Mucosa of gallbladder (tissue), 1 donor: ENCODE results near the gene CEP126. TPM values are rescaled to one million over a fixed set of nuclear protein-coding genes. Genes with fewer than 3 reads are reported as not detected.
A peak's percentile ranks its signal among the peaks of the same experiment; 100 is the strongest.

Experiments used
- DNase-seq: peaks from one replicate; pipeline ENCODE4 v3.0.0-alpha.2; 2020; ENCODE audit warnings: low spot score
- total RNA-seq: library from RNA; stranded (reverse); gene quantifications from one replicate; pipeline ENCODE4 v1.2.1, GENCODE V29; 2021
- donor health status: DM: no; HTN: no; CAD: no.

CEP126 gene, protein sequence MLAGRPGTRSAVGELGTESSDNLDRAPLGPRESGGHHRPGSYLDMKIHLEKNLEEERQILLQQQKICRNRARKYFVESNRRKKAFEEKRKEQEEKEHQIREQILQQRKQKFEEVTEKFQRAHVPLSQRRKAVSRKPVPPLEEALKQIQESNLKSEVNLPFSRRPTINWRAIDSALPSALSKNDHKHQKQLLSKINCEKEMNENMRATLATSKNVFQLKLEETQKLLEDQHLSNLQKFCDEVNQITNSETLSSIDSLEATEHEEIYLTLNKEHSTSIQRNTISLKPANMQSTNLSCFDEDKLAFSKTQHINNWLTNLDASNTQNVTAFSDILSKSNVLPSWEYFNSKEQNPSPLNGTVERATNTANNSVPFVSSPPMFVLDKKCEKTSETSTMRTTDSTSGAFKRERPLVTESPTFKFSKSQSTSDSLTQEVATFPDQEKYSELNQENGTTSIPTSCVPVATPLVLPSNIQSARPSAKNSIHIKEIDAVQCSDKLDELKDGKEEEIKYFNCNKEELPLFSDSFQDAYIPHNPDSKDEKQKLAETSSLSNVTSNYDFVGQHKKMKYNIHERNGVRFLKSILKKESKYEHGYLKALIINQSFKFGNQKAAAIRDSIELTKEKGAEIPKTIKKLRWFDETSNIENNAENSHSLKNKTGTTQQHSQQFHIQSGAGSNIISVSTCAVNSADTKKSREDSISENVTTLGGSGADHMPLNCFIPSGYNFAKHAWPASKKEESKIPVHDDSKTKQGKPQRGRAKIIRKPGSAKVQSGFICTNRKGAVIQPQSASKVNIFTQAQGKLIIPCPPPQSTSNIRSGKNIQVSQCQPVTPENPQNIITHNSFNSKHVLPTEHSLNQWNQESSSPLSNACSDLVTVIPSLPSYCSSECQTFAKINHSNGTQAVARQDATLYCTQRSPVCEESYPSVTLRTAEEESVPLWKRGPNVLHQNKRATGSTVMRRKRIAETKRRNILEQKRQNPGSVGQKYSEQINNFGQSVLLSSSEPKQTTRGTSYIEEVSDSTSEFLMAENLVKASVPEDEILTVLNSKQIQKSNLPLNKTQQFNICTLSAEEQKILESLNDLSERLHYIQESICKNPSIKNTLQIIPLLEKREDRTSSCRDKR
- 10.0 TPM for total RNA-seq

- peak; percentile 94 for DNase-seq
Observed at GRCh38 chr11:101914738-101915426, at the start of gene CEP126. CEP126 (plus strand) TSS chr11:101915010; CDS start chr11:101915285, 275 bp downstream.

DNA sequence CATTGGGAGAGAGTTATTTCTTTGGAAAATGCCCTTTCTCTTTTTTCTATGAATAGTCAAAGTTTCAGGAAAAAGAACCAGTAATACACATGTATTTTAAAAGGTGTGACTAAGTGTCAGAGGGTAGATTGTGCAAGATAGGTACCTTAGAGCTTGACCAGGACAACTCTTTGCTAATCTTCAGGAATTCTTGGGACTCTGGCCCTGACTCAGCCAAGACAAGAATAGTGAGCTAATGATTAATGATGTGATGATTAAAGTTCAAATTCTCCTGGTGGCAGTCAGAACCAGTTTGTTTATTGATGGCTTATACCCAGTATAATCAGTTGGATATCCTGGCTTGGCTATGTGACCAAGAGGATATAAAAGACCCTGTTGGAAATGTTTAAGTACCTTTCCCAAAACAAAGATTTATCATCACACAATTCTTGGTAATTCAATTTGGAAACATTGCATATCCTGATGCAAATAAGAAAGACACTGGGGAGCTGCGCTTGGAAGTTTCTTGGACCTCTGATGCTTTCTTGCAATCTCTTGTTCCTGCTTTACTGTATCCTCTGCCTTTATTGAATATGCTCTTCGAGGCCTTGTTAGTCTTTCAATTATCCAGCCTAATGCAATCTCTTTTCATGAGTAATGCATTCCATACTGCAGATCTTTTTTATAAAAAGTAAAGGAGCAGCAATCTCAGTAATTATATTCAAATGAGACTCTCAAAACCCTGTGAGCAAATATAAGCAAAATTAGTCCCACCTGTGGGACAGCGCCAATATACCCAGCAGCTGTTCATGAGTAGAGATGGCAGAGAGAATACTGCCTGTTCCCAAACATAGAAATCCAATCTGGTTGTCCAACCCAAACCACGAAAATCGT lies 48.0 kb upstream of the CEP126 start:
- peak; percentile 61 for DNase-seq

GRCh38 chr11:101867951-101868350 lies 46.9 kb upstream of the CEP126 start:
- no peak for DNase-seq

GRCh38 chr11:101870510-101870909 lies 44.3 kb upstream of the CEP126 start:
- no peak for DNase-seq

DNA sequence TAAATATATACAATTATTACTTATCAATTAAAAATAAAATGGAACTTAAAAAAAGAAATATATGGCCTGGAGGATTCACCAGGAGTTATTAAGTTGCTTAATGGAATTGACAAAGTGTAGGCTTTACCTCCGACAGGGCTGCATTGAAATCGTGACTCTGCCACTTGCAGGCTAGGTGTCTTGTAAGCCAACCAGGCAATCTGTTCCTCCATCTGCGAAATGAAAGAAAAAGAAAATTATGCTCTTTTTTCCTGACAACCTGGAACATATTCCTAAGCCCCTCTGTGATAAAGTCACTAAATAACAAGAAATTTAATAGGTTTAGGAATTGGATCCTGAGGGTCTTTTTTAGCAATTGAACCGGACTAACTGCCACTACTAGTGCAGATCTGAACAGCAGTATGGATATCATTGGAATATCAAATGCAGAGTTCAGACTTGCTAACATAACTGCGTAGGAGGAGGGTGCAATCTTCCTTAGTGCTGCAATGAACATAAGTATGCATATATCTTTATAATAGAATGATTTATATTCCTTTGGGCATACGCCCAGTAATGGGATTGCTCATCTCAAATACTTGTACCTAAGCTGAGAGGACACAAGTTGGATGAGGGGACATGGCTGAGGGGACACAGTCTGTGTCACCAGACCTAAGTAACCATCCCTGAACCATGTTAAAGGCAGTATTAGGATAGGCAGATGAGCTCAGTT lies 42.5 kb upstream of the CEP126 start:
- no peak for DNase-seq

GRCh38 chr11:101880222-101880621 lies 34.6 kb upstream of the CEP126 start:
- peak; percentile 12 for DNase-seq

GRCh38 chr11:101881586-101881985 lies 33.2 kb upstream of the CEP126 start:
- no peak for DNase-seq

DNA sequence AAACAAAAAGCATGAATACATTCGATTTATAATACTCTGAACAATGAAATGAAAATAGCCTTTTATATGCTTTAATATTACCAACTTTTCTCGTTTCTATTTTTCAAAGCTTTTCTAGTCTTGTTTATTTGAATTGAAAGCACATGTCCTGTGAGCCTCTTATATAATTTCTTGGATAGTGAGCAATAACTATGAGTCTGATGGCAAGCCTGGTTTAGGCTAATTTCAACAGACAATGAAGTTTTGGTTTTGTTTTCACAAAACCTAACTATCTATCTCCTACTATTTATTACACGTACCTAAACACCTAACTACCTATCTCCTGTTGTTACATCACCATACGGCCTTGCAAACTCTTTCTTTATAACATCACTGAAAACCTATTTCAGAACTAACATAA lies 29.2 kb upstream of the CEP126 start:
- DNase-seq: no peak

GRCh38 chr11:101889767-101890166 lies 25.0 kb upstream of the CEP126 start:
- no peak for DNase-seq

DNA sequence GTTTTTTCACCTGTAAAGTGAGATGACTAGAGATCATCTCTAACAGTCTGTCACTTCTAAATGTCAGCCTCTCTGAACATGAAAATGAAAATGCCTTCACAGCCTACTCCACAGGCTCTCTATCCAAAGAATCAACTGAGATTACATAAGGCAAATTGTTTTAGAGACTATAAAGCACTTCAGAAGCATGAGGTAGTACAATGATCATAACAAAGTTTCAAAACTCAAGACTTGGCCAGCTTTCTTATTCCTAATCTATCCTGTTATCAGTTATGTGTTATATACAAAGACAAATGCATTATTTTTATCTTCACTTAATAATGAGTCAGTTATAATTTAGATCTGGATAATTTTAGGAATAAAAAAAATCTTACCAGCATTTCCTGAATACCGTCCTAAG lies 20.3 kb upstream of the CEP126 start:
- DNase-seq: no peak

- no peak for DNase-seq
Observed at GRCh38 chr11:101907815-101908214, 7.0 kb upstream of the CEP126 start.

GRCh38 chr11:101909087-101909486 lies 5.7 kb upstream of the CEP126 start:
- DNase-seq: no peak

- no peak for DNase-seq
Observed at GRCh38 chr11:101912823-101913284, 2.0 kb upstream of the CEP126 start.

GRCh38 chr11:101913656-101914055 lies 1.2 kb upstream of the CEP126 start:
- no peak for DNase-seq

DNA sequence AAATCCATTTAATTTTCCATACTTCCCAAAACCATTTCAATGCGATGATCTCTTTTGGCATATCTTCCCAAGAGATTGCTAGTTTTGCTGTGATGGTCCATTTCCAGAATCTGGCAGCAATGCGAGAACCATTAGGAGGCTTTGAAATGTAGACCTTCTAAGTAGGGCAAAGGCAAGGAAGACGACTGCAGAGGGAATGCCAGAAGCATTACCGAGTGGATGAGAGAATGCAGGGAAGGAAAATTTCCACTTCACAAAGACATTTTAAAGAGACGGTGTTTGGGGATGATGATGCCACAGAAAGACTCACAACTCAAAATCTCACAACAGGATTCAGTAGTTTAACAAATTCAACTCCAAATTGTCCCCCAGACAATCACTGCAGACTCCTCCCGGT lies 471 bp upstream of the CEP126 start:
- peak; percentile 16 for DNase-seq

- DNase-seq: no peak
Observed at GRCh38 chr11:101915791-101916291, 1.0 kb downstream of the CEP126 start.

DNA sequence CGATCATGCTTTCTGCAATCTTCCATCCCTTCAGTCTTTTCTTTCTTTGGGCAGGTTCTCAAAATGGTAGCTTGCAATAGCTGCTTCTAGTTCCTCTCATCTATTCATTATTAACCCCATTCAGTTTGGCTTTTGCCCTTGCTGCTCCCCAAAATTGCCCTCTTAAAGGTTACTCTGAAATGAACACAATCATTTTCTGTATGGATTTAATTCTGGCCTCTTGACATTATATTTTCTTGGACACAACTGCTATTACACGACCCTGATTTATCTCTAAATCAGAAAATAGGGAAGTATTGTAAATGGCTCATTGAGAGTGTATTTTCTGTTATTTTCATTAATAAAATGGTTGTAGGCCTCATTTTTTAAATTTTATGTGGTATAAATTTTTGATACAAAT lies 1.6 kb downstream of the CEP126 start, which contains the start of gene ANGPTL5:
Gene ANGPTL5 (minus strand): TSS at position 101 of the 400 bp plus-strand sequence. CDS start 8,613 bp downstream, outside the sequence.
- no peak for DNase-seq

GRCh38 chr11:101917226-101917625 lies 2.4 kb downstream of the CEP126 start:
- DNase-seq: no peak

- no peak for DNase-seq
Observed at GRCh38 chr11:101920992-101921391, 6.2 kb downstream of the CEP126 start.

DNA sequence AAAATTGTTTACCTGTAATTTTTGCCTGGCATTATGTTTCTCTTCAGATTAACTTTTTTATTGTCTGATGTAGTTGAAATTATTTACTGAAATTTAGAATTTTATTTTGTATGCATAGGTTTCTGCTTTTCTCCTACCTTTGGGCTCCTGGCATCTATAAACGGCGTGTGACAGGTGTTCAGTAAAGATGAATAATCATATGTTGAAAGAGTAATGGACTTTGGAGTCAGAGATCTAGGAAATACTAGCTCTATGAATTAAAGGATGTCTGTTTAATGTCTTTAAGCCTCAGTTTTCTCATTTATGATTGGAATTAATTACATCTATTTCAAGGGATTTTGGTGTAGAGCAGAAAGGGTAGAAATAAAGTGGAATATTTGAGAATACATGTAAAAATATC lies 8.7 kb downstream of the CEP126 start:
- DNase-seq: no peak
